LoVo (cell line): ENCODE data around the gene ADAM22.

Experiments used
- DNase-seq: peaks from one replicate; pipeline ENCODE4 v3.0.0-alpha.2; 2016; ENCODE audit warnings: low spot score

ADAM22 gene

GRCh38 chr7:88167223-88167622, 233.2 kb downstream of the ADAM22 start:
- DNase-seq: no peak

GRCh38 chr7:88167721-88168120, 233.7 kb downstream of the ADAM22 start:
- DNase-seq: no peak

- DNase-seq: peak; percentile 48
These were observed 235.8 kb downstream of the ADAM22 start for GRCh38 chr7:88169717-88170320.

GRCh38 chr7:88172842-88173241, 238.8 kb downstream of the ADAM22 start:
- no peak for DNase-seq

GRCh38 chr7:88176190-88176589, 242.1 kb downstream of the ADAM22 start:
- no peak for DNase-seq

GRCh38 chr7:88183051-88183450, 249.0 kb downstream of the ADAM22 start:
- DNase-seq: no peak

GRCh38 chr7:88184848-88185304, 250.8 kb downstream of the ADAM22 start:
- no peak for DNase-seq

GRCh38 chr7:88185650-88186049, 251.6 kb downstream of the ADAM22 start:
- no peak for DNase-seq

- no peak for DNase-seq
These were observed 257.9 kb downstream of the ADAM22 start for GRCh38 chr7:88191911-88192310.

GRCh38 chr7:88200261-88200660, 266.2 kb downstream of the ADAM22 start:
- no peak for DNase-seq

- DNase-seq: no peak
These were observed 266.7 kb downstream of the ADAM22 start for GRCh38 chr7:88200789-88201188.

GRCh38 chr7:88201305-88201704, 267.3 kb downstream of the ADAM22 start:
- no peak for DNase-seq

GRCh38 chr7:88202278-88202677, 268.2 kb downstream of the ADAM22 start:
- no peak for DNase-seq

GRCh38 chr7:88202799-88203198, 268.7 kb downstream of the ADAM22 start:
- no peak for DNase-seq

GRCh38 chr7:88203401-88203800, 269.4 kb downstream of the ADAM22 start:
- DNase-seq: no peak

GRCh38 chr7:88204525-88205110, 270.6 kb downstream of the ADAM22 start:
- no peak for DNase-seq

- no peak for DNase-seq
These were observed 271.1 kb downstream of the ADAM22 start for GRCh38 chr7:88205179-88205578.

GRCh38 chr7:88206254-88206653, 272.2 kb downstream of the ADAM22 start:
- no peak for DNase-seq

- DNase-seq: no peak
These were observed 274.5 kb downstream of the ADAM22 start for GRCh38 chr7:88208521-88208920.

- DNase-seq: no peak
These were observed 278.9 kb downstream of the ADAM22 start for GRCh38 chr7:88212918-88213317.

- no peak for DNase-seq
These were observed 280.4 kb downstream of the ADAM22 start for GRCh38 chr7:88214456-88214855.

GRCh38 chr7:88215295-88215694, 281.2 kb downstream of the ADAM22 start:
- DNase-seq: no peak

- no peak for DNase-seq
These were observed 282.2 kb downstream of the ADAM22 start for GRCh38 chr7:88216276-88216675.
